Chondrocyte (in vitro differentiated cells): Measurements from ENCODE around the gene WNT9A. TPM values are rescaled to one million over a fixed set of nuclear protein-coding genes. Genes with fewer than 3 reads are reported as not detected.

Experiments
- DNase-seq: peaks from one replicate; pipeline ENCODE4 v3.0.0; 2021; ENCODE audit warnings: mixed read lengths, low spot score
- H3K27ac Mint-ChIP-seq: one replicate; pipeline ENCODE4 v1.8.0; 2021; ENCODE audit warnings: mild to moderate bottlenecking, moderate library complexity, mixed read lengths; ENCODE audit not compliant: unreplicated experiment
- H3K27me3 Mint-ChIP-seq: 2 replicates; pipeline ENCODE4 v1.8.0; 2021; ENCODE audit warnings: low read depth, mixed read lengths
- H3K36me3 Mint-ChIP-seq: 2 replicates; pipeline ENCODE4 v1.8.0; 2021; ENCODE audit warnings: low read depth, mixed read lengths
- H3K4me1 Mint-ChIP-seq: 2 replicates; pipeline ENCODE4 v1.8.0; 2021; ENCODE audit warnings: low read depth, mild to moderate bottlenecking, mixed read lengths
- H3K4me3 Mint-ChIP-seq: one replicate; pipeline ENCODE4 v1.8.0; 2021; ENCODE audit warnings: mild to moderate bottlenecking, moderate library complexity, mixed read lengths; ENCODE audit not compliant: unreplicated experiment
- H3K9me3 Mint-ChIP-seq: 2 replicates; pipeline ENCODE4 v1.8.0; 2021; ENCODE audit warnings: low read depth, mixed read lengths
- total RNA-seq: library from RNA; stranded (reverse); gene quantifications from 3 replicates; pipeline ENCODE4 v1.2.1, GENCODE V29; 2021
- TF ChIP-seq, protein P1 (sequence below): fragments of 200-600 bp; sonication (generic); IDR thresholded peaks from 2 replicates; pipeline ENCODE4 v1.5.0; 2021; ENCODE audit warnings: antibody characterized with exemption, mild to moderate bottlenecking, moderate library complexity

Gene WNT9A
- total RNA-seq, 1 donor from 2014 or later, result 2.5 TPM

DNA sequence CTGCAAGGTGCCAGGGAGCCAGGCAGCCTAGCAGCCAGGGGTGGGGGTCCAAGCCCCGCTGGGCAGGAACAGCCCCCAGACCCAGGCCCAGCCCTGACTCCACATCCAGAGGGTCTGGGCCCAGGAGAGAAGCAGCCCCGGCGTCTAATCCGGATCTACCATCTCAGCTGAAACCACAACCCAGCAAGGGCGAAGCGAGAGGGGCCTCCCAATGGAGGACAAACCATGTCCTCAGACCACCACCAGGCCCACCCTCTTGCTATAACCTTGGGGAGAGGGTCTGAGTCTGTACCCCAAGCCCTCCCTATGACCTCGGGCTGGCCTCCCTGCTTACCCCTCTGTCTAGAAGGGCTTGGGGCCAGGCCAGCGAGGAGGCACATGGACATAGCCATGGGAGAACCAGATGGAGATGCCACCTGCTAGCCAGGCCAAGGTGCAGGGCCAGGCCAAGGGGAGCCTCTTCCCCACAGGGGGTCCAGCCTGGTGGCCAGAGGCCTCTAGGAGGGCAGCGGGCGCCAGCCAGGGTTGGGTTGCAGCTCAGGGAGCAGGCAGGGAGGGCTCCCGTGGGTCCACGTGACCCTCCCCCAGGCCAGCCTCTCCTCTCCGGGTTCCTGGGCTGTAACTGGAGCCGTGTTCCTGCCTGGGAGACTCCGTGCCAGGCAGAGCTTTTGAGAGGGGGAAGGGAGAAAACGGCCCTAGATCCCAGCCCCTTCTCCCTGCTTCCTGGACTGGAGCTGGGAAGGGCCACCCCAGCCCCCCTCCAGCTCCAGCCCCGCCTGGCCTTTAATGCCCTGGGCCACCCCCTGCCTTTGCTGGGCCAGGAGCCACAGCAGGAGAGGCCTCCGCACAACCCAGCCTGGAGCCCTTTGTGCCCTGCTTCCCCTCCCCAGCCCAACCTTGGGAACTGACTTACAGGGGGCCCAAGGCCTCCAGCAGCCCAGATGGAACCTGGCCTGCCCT, 2.5 kb downstream of the WNT9A start:
- peaks cover 24% of the 10 kb centered on the region for H3K4me1 Mint-ChIP-seq
- H3K27me3 Mint-ChIP-seq, result no peaks in the 10 kb centered on the region
- peak; percentile 84 for DNase-seq
- H3K27ac Mint-ChIP-seq, result peak overlapping the region; percentile 68
- H3K9me3 Mint-ChIP-seq, result no peaks in the 10 kb centered on the region
- H3K36me3 Mint-ChIP-seq, result no peaks in the 10 kb centered on the region
- TF ChIP-seq, protein P1, sequence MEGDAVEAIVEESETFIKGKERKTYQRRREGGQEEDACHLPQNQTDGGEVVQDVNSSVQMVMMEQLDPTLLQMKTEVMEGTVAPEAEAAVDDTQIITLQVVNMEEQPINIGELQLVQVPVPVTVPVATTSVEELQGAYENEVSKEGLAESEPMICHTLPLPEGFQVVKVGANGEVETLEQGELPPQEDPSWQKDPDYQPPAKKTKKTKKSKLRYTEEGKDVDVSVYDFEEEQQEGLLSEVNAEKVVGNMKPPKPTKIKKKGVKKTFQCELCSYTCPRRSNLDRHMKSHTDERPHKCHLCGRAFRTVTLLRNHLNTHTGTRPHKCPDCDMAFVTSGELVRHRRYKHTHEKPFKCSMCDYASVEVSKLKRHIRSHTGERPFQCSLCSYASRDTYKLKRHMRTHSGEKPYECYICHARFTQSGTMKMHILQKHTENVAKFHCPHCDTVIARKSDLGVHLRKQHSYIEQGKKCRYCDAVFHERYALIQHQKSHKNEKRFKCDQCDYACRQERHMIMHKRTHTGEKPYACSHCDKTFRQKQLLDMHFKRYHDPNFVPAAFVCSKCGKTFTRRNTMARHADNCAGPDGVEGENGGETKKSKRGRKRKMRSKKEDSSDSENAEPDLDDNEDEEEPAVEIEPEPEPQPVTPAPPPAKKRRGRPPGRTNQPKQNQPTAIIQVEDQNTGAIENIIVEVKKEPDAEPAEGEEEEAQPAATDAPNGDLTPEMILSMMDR, result no peak
- peak overlapping the region; percentile 65 for H3K4me3 Mint-ChIP-seq

DNA sequence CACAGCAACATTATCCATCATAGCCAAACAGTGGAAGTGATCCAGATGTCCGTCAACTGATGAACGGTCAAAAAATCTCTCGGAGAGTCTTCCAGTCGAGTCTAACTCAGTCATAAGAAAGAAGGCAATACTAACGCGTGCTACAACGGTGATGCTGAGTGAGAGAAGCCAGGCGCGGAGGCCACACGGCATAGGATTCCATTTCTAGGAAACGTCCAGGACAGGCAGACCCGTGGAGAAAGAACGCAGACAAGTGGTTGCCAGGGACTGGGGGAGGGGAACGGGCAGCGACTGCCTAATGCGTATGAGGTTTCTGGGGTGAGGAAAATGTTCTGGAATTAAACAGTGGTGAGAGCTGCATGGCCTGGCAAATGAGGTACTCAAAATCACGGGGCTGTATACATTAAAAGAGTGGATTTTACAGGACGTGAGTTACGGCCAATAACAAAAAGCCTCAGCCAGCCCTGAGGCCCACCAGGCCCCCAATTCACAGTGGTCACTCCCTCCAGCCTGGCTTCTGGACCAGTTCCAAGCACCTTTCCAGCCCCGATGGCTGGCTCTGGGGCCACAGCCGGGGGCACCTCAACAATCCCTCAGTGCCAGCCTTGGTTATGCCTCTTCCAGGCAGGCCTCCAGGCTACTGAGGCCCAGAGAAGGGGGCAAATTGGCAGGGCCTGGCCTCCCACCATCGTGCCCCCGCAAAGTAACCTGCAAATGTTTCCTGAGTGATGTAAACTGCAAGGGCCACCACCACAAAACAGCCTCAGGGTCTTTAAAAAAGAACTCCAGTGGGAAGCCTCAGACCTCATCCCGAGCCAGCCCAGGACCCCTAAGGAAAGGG, 3.4 kb downstream of the WNT9A start:
- H3K36me3 Mint-ChIP-seq, result no peaks in the 10 kb centered on the region
- H3K4me3 Mint-ChIP-seq, result no peak overlapping the region
- H3K27me3 Mint-ChIP-seq, result no peaks in the 10 kb centered on the region
- H3K27ac Mint-ChIP-seq, result no peak overlapping the region
- TF ChIP-seq, protein P1, result no peak
- H3K9me3 Mint-ChIP-seq, result no peaks in the 10 kb centered on the region
- DNase-seq, result no peak
- peaks cover 24% of the 10 kb centered on the region for H3K4me1 Mint-ChIP-seq

DNA sequence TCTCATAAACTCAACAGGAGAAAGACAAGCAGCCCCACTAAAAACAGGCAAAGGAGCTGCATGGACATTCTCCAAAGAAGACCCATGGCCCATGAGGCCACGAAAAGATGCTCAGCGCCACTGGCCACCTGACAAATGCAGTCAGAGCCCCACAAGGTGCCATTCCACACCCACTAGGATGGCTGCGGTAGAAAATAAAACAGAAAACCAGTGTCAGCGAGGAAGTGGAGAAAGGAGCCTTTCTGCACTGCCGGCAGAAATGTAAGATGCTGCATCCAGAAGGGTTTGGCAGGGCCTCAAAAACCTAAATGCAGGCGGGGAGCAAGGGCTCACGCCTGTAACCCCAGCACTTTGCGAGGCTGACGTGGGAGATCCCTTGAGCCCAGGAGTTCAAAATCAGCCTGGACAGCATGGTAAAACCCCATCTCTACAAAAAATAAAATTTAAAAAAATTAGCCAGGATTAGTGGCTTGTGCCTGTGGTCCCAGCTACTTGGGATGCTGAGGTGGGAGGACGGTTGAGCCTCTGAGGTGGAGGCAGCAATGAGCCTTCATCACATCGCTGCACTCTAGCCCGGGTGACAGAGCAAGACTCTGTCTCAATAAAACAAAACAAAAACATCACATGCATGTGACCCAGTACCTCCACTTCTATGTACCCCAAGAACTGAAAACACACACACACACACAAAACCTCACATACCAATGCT, 4.2 kb downstream of the WNT9A start:
- H3K4me3 Mint-ChIP-seq, result no peak overlapping the region
- TF ChIP-seq, protein P1, result no peak
- no peak for DNase-seq
- no peaks in the 10 kb centered on the region for H3K9me3 Mint-ChIP-seq
- no peaks in the 10 kb centered on the region for H3K36me3 Mint-ChIP-seq
- H3K27me3 Mint-ChIP-seq, result no peaks in the 10 kb centered on the region
- no peak overlapping the region for H3K27ac Mint-ChIP-seq
- peaks cover 18% of the 10 kb centered on the region for H3K4me1 Mint-ChIP-seq

DNA sequence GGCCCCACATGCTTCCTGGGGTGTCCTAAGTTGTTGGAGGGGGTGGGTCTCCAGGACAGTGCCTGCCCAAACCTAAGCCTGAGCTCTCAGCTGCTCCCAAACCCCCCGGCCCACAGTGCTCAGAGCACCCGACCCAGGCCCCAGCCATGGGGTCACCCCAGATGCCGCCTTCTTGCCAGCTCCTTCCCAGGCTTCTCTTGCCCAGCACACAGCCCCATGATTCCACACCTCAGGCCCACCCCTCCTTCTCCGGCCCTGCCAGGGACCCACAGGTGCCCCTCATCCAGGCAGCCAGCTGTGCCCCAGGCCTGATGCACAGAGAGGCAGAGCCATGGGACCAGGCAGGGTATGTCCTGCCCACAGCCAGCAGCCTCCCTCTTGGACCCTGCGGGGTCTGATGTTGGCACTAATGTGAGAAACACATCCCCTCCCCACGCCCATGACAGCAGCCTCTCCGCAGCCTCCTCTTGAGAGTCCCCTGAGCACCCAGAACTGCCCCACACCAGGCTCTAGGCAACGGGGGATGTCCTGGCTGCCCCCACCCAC, 4.9 kb downstream of the WNT9A start:
- Mint-ChIP-seq H3K27ac (no peak overlapping the region), H3K27me3 (no peaks in the 10 kb centered on the region), H3K36me3 (no peaks in the 10 kb centered on the region)

More for the DNA sequence above, 4.9 kb downstream of the WNT9A start:
- DNase-seq, result peak; percentile 70
- TF ChIP-seq, protein P1, result no peak
- Mint-ChIP-seq H3K4me3 (no peak overlapping the region), H3K4me1 (peaks cover 15% of the 10 kb centered on the region), H3K9me3 (no peaks in the 10 kb centered on the region)
